T47D (cell line): ENCODE data around the gene FER1L5.
A peak's percentile ranks its signal among the peaks of the same experiment; 100 is the strongest.

ENCODE experiments used
- DNase-seq, 2 experiments: peaks; one replicate each; pipeline versions ENCODE4 v3.0.0 to v3.0.0-alpha.2; 2011 to 2012; ENCODE audit warnings: low read depth in 1 of 2, low spot score in 1 of 2
- JUND ChIP-seq: IDR thresholded peaks from 2 replicates; pipeline ENCODE4 v1.6.1; 2012; ENCODE audit warnings: low read depth
- in situ Hi-C: cut with HindIII; loops from 2 replicates; pipeline ENCODE4 v1.10.0; 2016; ENCODE audit warnings: low sequenced_read_pairs, low pct_unique_long_range_greater_than_20kb

The FER1L5 gene

GRCh38 chr2:96669539-96670215 is 27.1 kb downstream of the FER1L5 start:
- DNase-seq = no peak
- in situ Hi-C loops = no loop called here
- no peak for TF ChIP-seq JUND

- in situ Hi-C loops = no loop called here
- 0 out of 2 replicates have a peak, but pooled peaks have one; percentile 9 for TF ChIP-seq JUND
- DNase-seq = peak; percentile 37 to 87
Measured at GRCh38 chr2:96679848-96680247, 37.3 kb downstream of the FER1L5 start.

- no peak; the same call in 1 of the 2 replicates for TF ChIP-seq JUND
- in situ Hi-C loops = no loop called here
- DNase-seq = peak in 1 of 2 experiments; percentile 63
Measured at GRCh38 chr2:96680561-96681141, 38.1 kb downstream of the FER1L5 start.

- in situ Hi-C loops = no loop called here
- no peak for DNase-seq
- TF ChIP-seq JUND = no peak
Measured at GRCh38 chr2:96681540-96681939, 39.0 kb downstream of the FER1L5 start.

- DNase-seq = no peak
- TF ChIP-seq JUND = no peak
- in situ Hi-C loops = no loop called here
Measured at GRCh38 chr2:96683307-96683706, 40.7 kb downstream of the FER1L5 start.

- no peak for DNase-seq
- in situ Hi-C loops = no loop called here
- no peak for TF ChIP-seq JUND
Measured at GRCh38 chr2:96683972-96684820, 41.6 kb downstream of the FER1L5 start.

GRCh38 chr2:96684883-96685576 is 42.5 kb downstream of the FER1L5 start:
- no peak for TF ChIP-seq JUND
- DNase-seq = no peak
- in situ Hi-C loops = no loop called here

GRCh38 chr2:96685577-96686459 is 43.3 kb downstream of the FER1L5 start:
- in situ Hi-C loops = no loop called here
- DNase-seq = no peak
- TF ChIP-seq JUND = no peak

GRCh38 chr2:96687266-96687665 is 44.7 kb downstream of the FER1L5 start:
- no peak for DNase-seq

GRCh38 chr2:96687711-96688640 is 45.4 kb downstream of the FER1L5 start:
- DNase-seq = no peak
- no peak for TF ChIP-seq JUND
- in situ Hi-C loops = no loop called here

More at GRCh38 chr2:96687266-96687665, 44.7 kb downstream of the FER1L5 start:
- TF ChIP-seq JUND = no peak
- in situ Hi-C loops = no loop called here
